ENCODE results near the gene SELENOP. TPM values are rescaled to one million over a fixed set of nuclear protein-coding genes. Genes with fewer than 3 reads are reported as not detected.

Gene SELENOP
- polyA plus RNA-seq, 1 donor = 2,350 TPM

DNA sequence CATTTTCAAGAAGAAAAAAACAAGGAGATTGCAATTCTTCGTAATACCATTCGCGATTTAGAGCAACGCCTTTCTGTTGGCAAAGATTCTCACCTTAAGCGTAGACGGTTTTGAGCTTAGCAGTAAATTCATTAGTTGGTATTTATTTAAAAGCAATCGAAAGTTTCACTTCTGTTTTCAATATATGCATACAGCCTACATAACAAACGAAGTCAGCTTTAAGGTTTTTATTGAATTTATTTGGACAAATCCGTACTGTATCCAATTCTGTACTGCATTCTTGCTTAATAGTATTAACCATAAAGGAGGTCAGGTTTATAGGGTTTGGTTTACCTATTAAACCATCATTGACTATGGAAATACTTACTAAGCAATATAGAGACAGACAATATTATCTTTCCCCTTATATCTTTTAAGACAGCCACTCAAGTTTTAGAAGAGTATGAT is 12.0 kb downstream of the SELENOP start:
- Histone ChIP-seq H3K9me3 (ENCODE audit: control insufficient read depth, low read depth, low read length) (no peaks in the 10 kb centered on the region), H3K27ac (ENCODE audit: low read length) (no peak overlapping the region), H3K27me3 (ENCODE audit: control insufficient read depth, insufficient read depth, low read length) (no peaks in the 10 kb centered on the region), H3K4me1 (ENCODE audit: control insufficient read depth, insufficient read depth, low read length) (no peaks in the 10 kb centered on the region), H3K36me3 (ENCODE audit: control insufficient read depth, insufficient read depth, low read length) (peaks cover 30% of the 10 kb centered on the region), H3K4me3 (ENCODE audit: low read length) (no peak overlapping the region)
- 92% methylated on average over 5 of the region's 9 CpGs for WGBS (ENCODE audit: insufficient coverage, low lambda C conversion rate)
- no peak for DNase-seq

DNA sequence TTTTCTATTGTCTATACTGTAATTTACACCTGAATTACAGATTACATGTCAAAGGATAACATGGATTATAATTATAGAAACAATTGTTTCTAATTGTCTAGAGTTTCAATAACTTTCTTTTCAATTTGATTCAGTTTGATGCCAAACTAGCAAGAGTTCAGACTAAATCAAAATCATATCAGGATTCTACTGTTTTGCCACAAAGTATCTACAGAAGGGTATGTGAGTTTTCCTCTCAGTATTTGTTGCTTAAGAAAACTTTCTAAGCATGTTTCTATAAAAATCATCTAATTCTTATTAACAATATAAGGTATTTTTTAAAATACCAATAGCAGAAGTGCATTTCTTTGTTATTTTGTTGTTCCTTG is 12.5 kb downstream of the SELENOP start:
- Histone ChIP-seq H3K36me3 (ENCODE audit: control insufficient read depth, insufficient read depth, low read length) (peaks cover 27% of the 10 kb centered on the region), H3K9me3 (ENCODE audit: control insufficient read depth, low read depth, low read length) (no peaks in the 10 kb centered on the region), H3K4me1 (ENCODE audit: control insufficient read depth, insufficient read depth, low read length) (no peaks in the 10 kb centered on the region), H3K27ac (ENCODE audit: low read length) (no peak overlapping the region), H3K27me3 (ENCODE audit: control insufficient read depth, insufficient read depth, low read length) (no peaks in the 10 kb centered on the region), H3K4me3 (ENCODE audit: low read length) (no peak overlapping the region)
- DNase-seq = no peak

DNA sequence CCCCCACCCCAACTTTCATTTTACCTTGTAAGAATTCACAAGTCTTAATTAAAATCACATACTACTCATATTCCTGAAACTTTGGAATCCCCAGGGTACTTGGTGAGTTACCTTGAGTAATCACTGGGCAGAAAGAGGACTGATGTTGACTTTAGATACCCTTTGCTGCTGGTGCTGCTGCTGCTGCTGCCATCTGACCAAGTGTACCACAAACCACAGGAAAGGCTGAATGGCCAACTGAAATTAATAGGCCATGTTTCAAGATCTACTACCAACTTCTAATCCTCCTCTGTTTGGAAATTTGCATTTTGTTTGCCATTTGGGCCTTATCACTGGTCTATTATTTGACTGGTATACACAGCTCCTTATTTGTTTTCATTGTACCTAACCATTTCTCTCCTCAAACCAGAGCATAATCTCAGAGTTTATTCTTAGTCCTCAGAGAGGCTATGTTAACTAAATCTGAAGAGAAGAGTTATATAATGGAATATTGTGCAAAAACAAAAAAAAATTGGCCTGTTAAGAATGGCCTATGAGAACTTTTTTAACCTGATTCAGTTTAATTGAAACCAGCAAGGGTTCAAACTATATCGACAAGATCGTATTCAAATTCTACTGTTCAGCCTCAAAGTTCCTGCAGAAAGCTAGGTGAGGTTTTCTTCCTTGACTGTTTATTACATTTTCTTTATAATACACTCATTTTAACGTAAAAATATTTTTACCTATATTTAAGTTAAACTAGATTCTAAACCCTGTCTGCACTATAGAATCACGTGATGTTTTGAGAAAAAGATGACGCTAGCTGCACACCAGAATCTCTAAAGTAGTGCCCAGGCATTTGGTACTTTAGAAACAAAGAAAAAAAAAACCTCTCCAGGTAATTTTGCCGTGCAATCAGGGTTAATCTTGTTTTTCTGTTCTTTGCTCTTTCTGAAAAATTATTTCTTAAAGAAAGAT is 13.1 kb downstream of the SELENOP start:
- WGBS (ENCODE audit: insufficient coverage, low lambda C conversion rate) = 93% methylated on average over 5 of the region's 6 CpGs
- Histone ChIP-seq H3K27ac (ENCODE audit: low read length) (no peak overlapping the region), H3K4me3 (ENCODE audit: low read length) (no peak overlapping the region), H3K27me3 (ENCODE audit: control insufficient read depth, insufficient read depth, low read length) (no peaks in the 10 kb centered on the region), H3K36me3 (ENCODE audit: control insufficient read depth, insufficient read depth, low read length) (peaks cover 20% of the 10 kb centered on the region), H3K4me1 (ENCODE audit: control insufficient read depth, insufficient read depth, low read length) (no peaks in the 10 kb centered on the region), H3K9me3 (ENCODE audit: control insufficient read depth, low read depth, low read length) (no peaks in the 10 kb centered on the region)
- DNase-seq = no peak

DNA sequence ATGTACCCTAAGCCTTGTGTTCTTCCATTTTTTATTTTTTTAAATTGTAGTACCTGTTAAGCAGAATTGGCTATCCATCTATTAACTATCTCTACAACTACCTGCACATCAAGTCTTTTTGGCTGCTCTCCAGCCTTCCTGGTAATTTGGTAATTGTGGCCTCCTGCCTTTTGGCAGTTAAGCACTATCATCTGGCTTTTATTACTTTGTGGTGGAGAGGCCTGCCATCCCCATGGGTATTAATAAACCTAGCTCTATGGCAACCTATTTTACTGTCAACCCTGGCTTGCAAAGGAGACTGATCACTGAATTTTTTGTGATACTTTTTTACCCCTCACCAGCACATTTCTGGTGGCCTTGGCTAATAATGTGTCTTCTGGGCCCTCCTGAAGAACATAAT is 20.5 kb downstream of the SELENOP start:
- Histone ChIP-seq H3K4me3 (ENCODE audit: low read length) (no peak overlapping the region), H3K27me3 (ENCODE audit: control insufficient read depth, insufficient read depth, low read length) (no peaks in the 10 kb centered on the region), H3K27ac (ENCODE audit: low read length) (no peak overlapping the region), H3K4me1 (ENCODE audit: control insufficient read depth, insufficient read depth, low read length) (no peaks in the 10 kb centered on the region), H3K36me3 (ENCODE audit: control insufficient read depth, insufficient read depth, low read length) (no peaks in the 10 kb centered on the region), H3K9me3 (ENCODE audit: control insufficient read depth, low read depth, low read length) (peaks cover 9% of the 10 kb centered on the region)
- DNase-seq = no peak

DNA sequence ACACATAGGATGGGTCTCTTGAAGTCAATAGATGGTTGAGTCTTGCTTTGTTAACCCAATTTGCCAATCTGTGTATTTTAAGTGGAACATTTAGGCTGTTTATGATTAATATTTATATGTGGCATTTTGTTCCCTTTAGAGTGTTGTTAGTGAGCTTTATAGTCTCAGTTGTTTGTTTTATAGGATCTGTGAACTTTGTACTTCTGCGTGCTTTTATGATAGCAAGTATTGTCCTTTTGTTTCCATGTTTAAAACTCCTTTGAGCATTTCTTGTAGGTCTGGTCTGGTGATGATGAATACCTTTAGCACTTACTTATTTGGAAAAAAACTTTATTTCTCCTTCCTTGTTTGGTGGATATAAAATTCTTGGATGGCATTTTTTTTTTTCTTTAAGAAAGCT is 23.8 kb downstream of the SELENOP start:
- Histone ChIP-seq H3K27me3 (ENCODE audit: control insufficient read depth, insufficient read depth, low read length) (no peaks in the 10 kb centered on the region), H3K27ac (ENCODE audit: low read length) (no peak overlapping the region), H3K9me3 (ENCODE audit: control insufficient read depth, low read depth, low read length) (peaks cover 12% of the 10 kb centered on the region), H3K36me3 (ENCODE audit: control insufficient read depth, insufficient read depth, low read length) (no peaks in the 10 kb centered on the region), H3K4me1 (ENCODE audit: control insufficient read depth, insufficient read depth, low read length) (no peaks in the 10 kb centered on the region), H3K4me3 (ENCODE audit: low read length) (no peak overlapping the region)
- DNase-seq = no peak
- WGBS (ENCODE audit: insufficient coverage, low lambda C conversion rate) = no CpG with 5 or more reads among the region's 1 CpG

DNA sequence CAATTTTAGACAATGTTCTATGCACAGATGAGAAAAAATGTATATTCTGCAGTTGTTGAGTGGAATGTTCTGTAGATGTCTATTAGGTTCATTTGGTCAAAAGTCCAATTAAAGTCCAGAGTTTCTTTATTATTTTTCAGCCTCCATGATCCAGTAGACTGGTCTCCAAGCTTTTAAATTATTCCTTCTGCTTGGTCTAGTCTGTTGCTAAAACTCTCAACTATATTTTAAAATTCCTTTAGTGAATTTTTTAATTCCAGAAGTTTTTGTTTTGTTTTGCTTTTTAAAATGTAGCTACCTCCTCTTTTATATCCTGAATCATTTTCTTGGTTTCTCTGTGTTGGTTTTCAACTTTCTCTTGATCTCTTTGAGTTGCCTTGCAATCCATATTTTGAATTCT is 24.6 kb downstream of the SELENOP start:
- Histone ChIP-seq H3K27me3 (ENCODE audit: control insufficient read depth, insufficient read depth, low read length) (no peaks in the 10 kb centered on the region), H3K4me1 (ENCODE audit: control insufficient read depth, insufficient read depth, low read length) (no peaks in the 10 kb centered on the region), H3K9me3 (ENCODE audit: control insufficient read depth, low read depth, low read length) (peaks cover 12% of the 10 kb centered on the region), H3K36me3 (ENCODE audit: control insufficient read depth, insufficient read depth, low read length) (no peaks in the 10 kb centered on the region), H3K4me3 (ENCODE audit: low read length) (no peak overlapping the region), H3K27ac (ENCODE audit: low read length) (no peak overlapping the region)
- DNase-seq = no peak

DNA sequence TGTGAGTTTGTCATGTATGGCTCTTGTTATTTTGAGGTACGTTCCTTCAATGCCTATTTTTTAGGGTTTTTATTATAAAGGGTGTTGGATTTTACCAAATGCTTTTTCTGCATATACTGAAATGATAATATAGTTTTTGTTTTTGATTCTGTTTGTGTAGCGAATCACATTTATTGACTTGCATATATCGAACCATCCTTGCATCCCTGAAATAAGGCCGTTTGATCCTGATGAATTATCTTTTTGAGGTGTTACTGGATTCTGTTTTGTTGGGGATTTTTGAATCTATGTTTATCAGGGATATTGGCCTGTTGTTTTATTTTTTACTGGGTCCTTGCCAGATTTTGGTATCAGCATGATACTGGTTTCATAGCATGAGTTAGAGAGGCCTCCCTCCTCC is 25.9 kb downstream of the SELENOP start:
- DNase-seq = no peak
- Histone ChIP-seq H3K27ac (ENCODE audit: low read length) (no peak overlapping the region), H3K36me3 (ENCODE audit: control insufficient read depth, insufficient read depth, low read length) (no peaks in the 10 kb centered on the region), H3K4me1 (ENCODE audit: control insufficient read depth, insufficient read depth, low read length) (no peaks in the 10 kb centered on the region), H3K27me3 (ENCODE audit: control insufficient read depth, insufficient read depth, low read length) (no peaks in the 10 kb centered on the region), H3K9me3 (ENCODE audit: control insufficient read depth, low read depth, low read length) (peaks cover 12% of the 10 kb centered on the region), H3K4me3 (ENCODE audit: low read length) (no peak overlapping the region)
- 97% methylated on average over 4 of the region's 4 CpGs for WGBS (ENCODE audit: insufficient coverage, low lambda C conversion rate)

DNA sequence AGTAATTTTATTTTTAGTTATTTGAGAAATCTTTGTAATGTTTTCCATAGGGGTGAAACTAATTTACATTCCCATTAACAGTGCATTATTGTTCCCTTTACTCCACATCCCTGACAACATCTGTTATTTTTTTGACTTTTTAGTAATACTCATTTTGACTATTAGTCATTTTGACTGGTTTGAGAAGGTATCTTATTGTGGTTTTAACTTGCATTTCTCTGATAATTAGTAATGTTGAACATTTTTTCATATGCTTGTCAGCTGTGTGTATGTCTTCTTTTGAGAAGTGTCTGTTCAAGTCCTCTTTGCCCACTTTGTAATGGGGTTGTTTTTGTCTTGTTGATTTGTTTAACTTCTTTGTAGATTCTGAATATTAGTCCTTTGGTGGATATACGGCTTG is 27.6 kb downstream of the SELENOP start:
- Histone ChIP-seq H3K27ac (ENCODE audit: low read length) (no peak overlapping the region), H3K9me3 (ENCODE audit: control insufficient read depth, low read depth, low read length) (peaks cover 12% of the 10 kb centered on the region), H3K4me3 (ENCODE audit: low read length) (no peak overlapping the region), H3K36me3 (ENCODE audit: control insufficient read depth, insufficient read depth, low read length) (no peaks in the 10 kb centered on the region), H3K27me3 (ENCODE audit: control insufficient read depth, insufficient read depth, low read length) (no peaks in the 10 kb centered on the region), H3K4me1 (ENCODE audit: control insufficient read depth, insufficient read depth, low read length) (no peaks in the 10 kb centered on the region)
- no peak for DNase-seq
- no CpG with 5 or more reads among the region's 1 CpG for WGBS (ENCODE audit: insufficient coverage, low lambda C conversion rate)

DNA sequence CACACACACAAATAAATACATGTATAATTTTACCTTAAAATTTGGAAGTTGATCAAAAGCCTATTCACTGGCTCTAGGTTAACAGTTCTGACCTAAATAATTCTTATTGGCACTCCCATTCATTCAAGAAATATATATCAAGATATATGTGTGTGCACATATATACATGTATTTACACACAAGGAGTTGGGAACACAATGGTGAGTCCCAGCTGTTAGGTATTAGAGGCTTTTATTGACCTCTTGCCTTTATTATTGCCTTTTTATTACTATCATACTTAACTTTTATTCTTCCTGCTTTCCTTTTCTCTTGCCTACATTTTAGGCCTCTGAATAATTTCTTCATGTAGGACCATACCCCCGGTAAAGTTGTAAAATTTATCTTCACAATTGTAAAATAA is 30.1 kb downstream of the SELENOP start:
- Histone ChIP-seq H3K36me3 (ENCODE audit: control insufficient read depth, insufficient read depth, low read length) (no peaks in the 10 kb centered on the region), H3K9me3 (ENCODE audit: control insufficient read depth, low read depth, low read length) (peaks cover 5% of the 10 kb centered on the region), H3K4me3 (ENCODE audit: low read length) (no peak overlapping the region), H3K27me3 (ENCODE audit: control insufficient read depth, insufficient read depth, low read length) (no peaks in the 10 kb centered on the region), H3K27ac (ENCODE audit: low read length) (no peak overlapping the region), H3K4me1 (ENCODE audit: control insufficient read depth, insufficient read depth, low read length) (no peaks in the 10 kb centered on the region)
- 33% methylated on average over 1 of the region's 1 CpG for WGBS (ENCODE audit: insufficient coverage, low lambda C conversion rate)
- DNase-seq = no peak

DNA sequence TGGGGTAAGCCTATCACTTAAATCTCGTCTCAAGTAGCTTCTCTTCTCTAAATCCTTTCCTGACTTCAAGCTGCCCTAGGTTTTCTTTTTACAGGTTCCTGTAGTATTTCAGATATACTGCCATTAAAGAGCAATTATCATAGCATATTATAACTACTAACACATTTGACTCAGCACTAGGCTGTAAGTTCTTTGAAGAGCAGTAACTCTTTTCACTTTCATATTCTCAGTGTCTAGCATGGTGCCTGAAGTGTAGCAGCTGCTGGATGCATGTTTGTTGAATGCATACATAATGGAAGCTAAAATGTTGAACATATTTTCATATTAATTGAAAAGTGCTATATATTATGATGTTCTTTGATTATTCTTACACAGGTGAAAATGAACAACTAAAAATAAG is 32.6 kb downstream of the SELENOP start:
- Histone ChIP-seq H3K27ac (ENCODE audit: low read length) (no peak overlapping the region), H3K9me3 (ENCODE audit: control insufficient read depth, low read depth, low read length) (no peaks in the 10 kb centered on the region), H3K36me3 (ENCODE audit: control insufficient read depth, insufficient read depth, low read length) (no peaks in the 10 kb centered on the region), H3K4me1 (ENCODE audit: control insufficient read depth, insufficient read depth, low read length) (no peaks in the 10 kb centered on the region), H3K4me3 (ENCODE audit: low read length) (no peak overlapping the region), H3K27me3 (ENCODE audit: control insufficient read depth, insufficient read depth, low read length) (no peaks in the 10 kb centered on the region)
- DNase-seq = no peak
- WGBS (ENCODE audit: insufficient coverage, low lambda C conversion rate) = 100% methylated on average over 1 of the region's 1 CpG

Measured in large intestine (tissue), 3 donors.